NB4 (cell line): ENCODE data around the gene PNMA8C.

Source experiments
- DNase-seq: peaks from one replicate; pipeline ENCODE4 v3.0.0; 2010; ENCODE audit warnings: low read depth
- H3K4me3 ChIP-seq: one replicate; pipeline ENCODE4 v1.5.1; 2011; ENCODE audit warnings: mild to moderate bottlenecking, low read depth, low read length, moderate library complexity
- MYC ChIP-seq: IDR thresholded peaks from 2 replicates; pipeline ENCODE4 v1.6.1; 2011; ENCODE audit warnings: low read depth, low read length
- POLR2A ChIP-seq: IDR thresholded peaks from 2 replicates; pipeline ENCODE4 v1.6.1; 2011; ENCODE audit warnings: mild to moderate bottlenecking; ENCODE audit not compliant: insufficient read length; ENCODE audit errors: extremely low read depth
- TF ChIP-seq, protein P1 (sequence below): IDR thresholded peaks from one replicate; pipeline ENCODE4 v1.5.1; 2012; ENCODE audit warnings: low read depth, low read length
- TF ChIP-seq, protein P2 (sequence below): IDR thresholded peaks from 2 replicates; pipeline ENCODE4 v1.6.1; 2011; ENCODE audit warnings: low read depth, low read length

The PNMA8C gene

DNA sequence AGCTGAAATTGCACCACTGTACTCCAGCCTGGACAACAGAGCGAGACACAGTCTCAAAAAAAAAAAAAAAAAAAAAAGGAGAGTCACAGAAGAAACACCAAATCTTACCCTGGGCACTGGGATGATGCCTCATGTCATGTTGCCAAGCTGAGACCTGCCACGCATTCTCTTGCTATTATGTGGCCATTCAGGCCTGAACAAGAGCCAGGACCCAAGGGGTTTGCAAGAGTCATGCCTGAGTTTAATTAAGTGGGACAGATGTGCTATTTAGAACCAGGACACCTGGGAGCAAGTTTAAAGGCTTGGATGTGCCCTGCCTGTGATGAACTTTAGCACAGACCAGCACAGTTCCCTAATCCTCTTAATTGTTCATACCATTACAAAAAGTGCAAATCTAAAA is 32.8 kb upstream of the PNMA8C start:
- TF ChIP-seq, protein P1, sequence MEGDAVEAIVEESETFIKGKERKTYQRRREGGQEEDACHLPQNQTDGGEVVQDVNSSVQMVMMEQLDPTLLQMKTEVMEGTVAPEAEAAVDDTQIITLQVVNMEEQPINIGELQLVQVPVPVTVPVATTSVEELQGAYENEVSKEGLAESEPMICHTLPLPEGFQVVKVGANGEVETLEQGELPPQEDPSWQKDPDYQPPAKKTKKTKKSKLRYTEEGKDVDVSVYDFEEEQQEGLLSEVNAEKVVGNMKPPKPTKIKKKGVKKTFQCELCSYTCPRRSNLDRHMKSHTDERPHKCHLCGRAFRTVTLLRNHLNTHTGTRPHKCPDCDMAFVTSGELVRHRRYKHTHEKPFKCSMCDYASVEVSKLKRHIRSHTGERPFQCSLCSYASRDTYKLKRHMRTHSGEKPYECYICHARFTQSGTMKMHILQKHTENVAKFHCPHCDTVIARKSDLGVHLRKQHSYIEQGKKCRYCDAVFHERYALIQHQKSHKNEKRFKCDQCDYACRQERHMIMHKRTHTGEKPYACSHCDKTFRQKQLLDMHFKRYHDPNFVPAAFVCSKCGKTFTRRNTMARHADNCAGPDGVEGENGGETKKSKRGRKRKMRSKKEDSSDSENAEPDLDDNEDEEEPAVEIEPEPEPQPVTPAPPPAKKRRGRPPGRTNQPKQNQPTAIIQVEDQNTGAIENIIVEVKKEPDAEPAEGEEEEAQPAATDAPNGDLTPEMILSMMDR: no peak
- TF ChIP-seq MYC: no peak
- no peak for TF ChIP-seq POLR2A
- TF ChIP-seq, protein P2, sequence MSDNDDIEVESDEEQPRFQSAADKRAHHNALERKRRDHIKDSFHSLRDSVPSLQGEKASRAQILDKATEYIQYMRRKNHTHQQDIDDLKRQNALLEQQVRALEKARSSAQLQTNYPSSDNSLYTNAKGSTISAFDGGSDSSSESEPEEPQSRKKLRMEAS: no peak
- no peak for DNase-seq

DNA sequence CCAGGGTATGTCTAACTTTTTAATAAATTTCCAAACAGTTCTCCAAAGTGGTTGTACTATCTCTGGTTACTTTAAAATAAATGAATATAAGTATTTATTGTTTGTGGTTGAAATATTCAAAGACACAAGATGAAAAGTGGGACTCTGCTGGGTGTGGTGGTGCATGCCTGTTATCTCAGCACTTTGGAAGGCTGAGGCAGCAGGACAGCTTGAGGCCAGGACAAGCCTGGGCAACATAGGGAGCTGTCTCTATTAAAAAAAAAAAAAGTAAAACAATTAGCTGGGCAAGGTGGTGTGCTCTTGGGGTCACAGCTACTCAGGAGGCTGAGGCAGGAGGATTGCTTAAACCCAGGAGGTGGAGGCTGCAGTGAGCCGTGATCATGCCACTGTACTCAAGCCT is 32.2 kb upstream of the PNMA8C start:
- no peak for DNase-seq
- TF ChIP-seq, protein P2: no peak
- TF ChIP-seq, protein P1: no peak

More for the DNA sequence above, 32.8 kb upstream of the PNMA8C start:
- no peak overlapping the region for H3K4me3 ChIP-seq

DNA sequence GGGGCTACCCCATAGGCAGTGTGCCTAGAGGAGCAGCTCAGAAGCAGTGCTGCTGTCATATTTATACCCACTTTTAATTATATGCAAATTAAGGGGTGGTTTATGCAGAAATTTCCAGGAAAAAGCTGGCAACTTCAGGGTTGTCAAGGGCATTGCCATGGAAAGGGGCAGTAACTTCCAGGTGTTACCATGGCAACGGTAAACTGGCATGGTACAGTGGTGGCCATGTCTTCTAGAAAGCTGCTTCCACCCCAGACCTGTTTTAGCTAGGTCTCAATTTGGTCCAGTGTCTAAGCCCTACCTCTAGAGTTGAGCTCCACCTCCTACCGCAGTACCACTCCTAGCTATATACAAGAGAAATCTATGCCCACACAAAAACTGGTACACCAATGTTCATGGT is 31.3 kb upstream of the PNMA8C start:
- TF ChIP-seq POLR2A (no peak), MYC (no peak)
- TF ChIP-seq, protein P1: no peak
- TF ChIP-seq, protein P2: no peak
- no peak for DNase-seq
- no peak overlapping the region for H3K4me3 ChIP-seq

More for the DNA sequence above, 32.2 kb upstream of the PNMA8C start:
- H3K4me3 ChIP-seq: no peak overlapping the region

DNA sequence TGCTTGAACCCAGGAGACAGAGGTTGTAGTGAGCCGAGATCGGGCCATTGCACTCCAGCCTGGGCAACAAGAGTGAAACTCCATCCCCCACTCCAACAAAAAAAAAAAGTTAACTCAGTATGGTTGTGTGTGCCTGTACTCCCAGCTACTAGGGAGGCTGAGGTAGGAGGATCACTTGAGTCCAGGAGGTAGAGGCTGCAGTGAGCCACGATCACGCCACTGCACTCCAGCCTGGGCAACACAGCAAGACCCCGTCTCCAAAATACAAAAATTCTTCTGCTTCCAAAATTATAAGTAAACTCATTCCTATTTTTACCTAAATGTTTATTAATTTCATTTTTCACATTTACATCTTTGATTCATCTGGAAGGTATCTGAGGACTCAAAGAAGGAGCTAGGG is 28.2 kb upstream of the PNMA8C start:
- DNase-seq: no peak
- H3K4me3 ChIP-seq: no peak overlapping the region
- TF ChIP-seq, protein P2: no peak
- TF ChIP-seq POLR2A (no peak), MYC (no peak)
- TF ChIP-seq, protein P1: no peak

DNA sequence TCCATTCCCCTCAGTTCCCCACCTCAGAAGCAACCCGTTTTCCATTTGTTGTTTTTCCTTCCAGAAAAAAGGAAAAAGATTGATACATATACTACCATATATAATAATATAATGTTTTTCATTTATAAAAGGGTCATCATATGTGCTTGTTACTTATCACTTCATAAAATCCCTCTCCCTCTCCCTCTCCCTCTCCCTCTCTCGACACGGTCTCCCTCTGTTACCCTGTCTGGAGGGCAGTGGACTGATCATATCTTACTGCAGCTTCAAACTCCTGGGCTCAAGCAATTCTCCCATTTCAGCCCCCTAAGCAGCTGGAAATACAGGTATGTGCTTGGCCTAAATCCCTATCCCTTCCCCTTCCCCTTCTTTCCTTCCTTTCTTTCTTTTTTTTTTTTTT is 25.5 kb upstream of the PNMA8C start:
- no peak overlapping the region for H3K4me3 ChIP-seq
- no peak for DNase-seq
- no peak for TF ChIP-seq MYC
- no peak for TF ChIP-seq POLR2A

DNA sequence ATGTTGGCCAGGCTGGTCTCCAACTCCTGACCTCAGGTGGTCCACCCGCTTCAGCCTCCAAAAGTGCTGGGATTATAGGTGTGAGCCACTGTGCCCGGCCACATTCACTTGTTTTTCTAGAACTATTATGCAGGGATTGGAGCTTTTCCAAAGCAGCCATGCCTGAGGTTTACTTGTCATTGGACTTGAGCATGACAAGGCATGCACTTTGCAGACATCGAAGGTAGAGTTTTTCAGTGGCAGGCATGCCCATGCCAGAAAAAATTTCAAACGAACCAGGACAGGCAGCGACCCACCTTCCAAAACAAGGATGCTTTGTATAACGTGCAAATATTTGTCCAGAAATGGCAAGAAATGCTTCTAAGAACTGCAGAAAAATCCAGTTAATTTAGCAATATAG is 24.9 kb upstream of the PNMA8C start:
- no peak for TF ChIP-seq MYC
- TF ChIP-seq, protein P2: no peak
- TF ChIP-seq POLR2A: no peak
- TF ChIP-seq, protein P1: no peak
- no peak overlapping the region for H3K4me3 ChIP-seq
- DNase-seq: no peak
